ENCODE data around the gene MEX3C. TPM values are rescaled to one million over a fixed set of nuclear protein-coding genes. Genes with fewer than 3 reads are reported as not detected.

Gene MEX3C
- total RNA-seq, 1 donor from 2014 or later: 30.2 TPM

Other genes starting within 250 kb of the MEX3C start
- gene ELAC1, start 229.6 kb downstream of the MEX3C start, total RNA-seq: 4.4 and 6.1 TPM in 2 replicates
- gene SMAD4, start 167.5 kb downstream of the MEX3C start, total RNA-seq: 47.4 and 84.8 TPM in 2 replicates

Measured in dermis microvascular lymphatic vessel endothelial cell (primary cell).